ENCODE measurements around the gene PIK3AP1. TPM values are rescaled to one million over a fixed set of nuclear protein-coding genes. Genes with fewer than 3 reads are reported as not detected.

The PIK3AP1 gene
- total and polyA plus RNA-seq, 4 experiments from 2014 or later = 1.1 to 2.6 (median 1.5) TPM

- peaks cover 2 to 6% (median 3%) of the 10 kb centered on the region in 4 donors for H3K4me1 Mint-ChIP-seq
- H3K27me3 Mint-ChIP-seq = no peaks in the 10 kb centered on the region
- no peak overlapping the region for H3K4me3 Mint-ChIP-seq
- Histone ChIP-seq H3K4me3 (ENCODE audit: low read length in 2 of 2) (no peak overlapping the region), H3K9me3 (ENCODE audit: control insufficient read depth in 1 of 2, low read length in 2 of 2) (no peaks in the 10 kb centered on the region), H3K4me1 (ENCODE audit: insufficient read depth, low read length) (peaks cover 5% of the 10 kb centered on the region), H3K36me3 (ENCODE audit: insufficient read depth, low read length) (no peaks in the 10 kb centered on the region), H3K27me3 (ENCODE audit: insufficient read depth, low read length) (no peaks in the 10 kb centered on the region), H3K27ac (ENCODE audit: low read depth, low read length) (no peak overlapping the region)
- DNase-seq = no peak
- ChIA-PET POLR2A (ENCODE audit: partially characterized antibody) (no interaction called here), CTCF (ENCODE audit: partially characterized antibody) (no interaction called here)
- no peak overlapping the region for H3K27ac Mint-ChIP-seq
- H3K9me3 Mint-ChIP-seq = peaks cover 0 to 2% (median 0%) of the 10 kb centered on the region in 8 donors
- H3K36me3 Mint-ChIP-seq = no peaks in the 10 kb centered on the region
- intact Hi-C loops (cut with micrococcal nuclease) = no loop called here
These were observed 83.8 kb downstream of the PIK3AP1 start for GRCh38 chr10:96636551-96636950.

- Histone ChIP-seq H3K9me3 (ENCODE audit: control insufficient read depth in 1 of 2, low read length in 2 of 2) (no peaks in the 10 kb centered on the region), H3K4me1 (ENCODE audit: insufficient read depth, low read length) (no peaks in the 10 kb centered on the region), H3K27ac (ENCODE audit: low read depth, low read length) (no peak overlapping the region), H3K4me3 (ENCODE audit: low read length in 2 of 2) (no peak overlapping the region), H3K36me3 (ENCODE audit: insufficient read depth, low read length) (no peaks in the 10 kb centered on the region), H3K27me3 (ENCODE audit: insufficient read depth, low read length) (no peaks in the 10 kb centered on the region)
- Mint-ChIP-seq H3K4me1 (no peaks in the 10 kb centered on the region), H3K27ac (no peak overlapping the region), H3K36me3 (no peaks in the 10 kb centered on the region), H3K27me3 (no peaks in the 10 kb centered on the region), H3K9me3 (peaks cover 0 to 2% (median 0%) of the 10 kb centered on the region in 8 donors), H3K4me3 (no peak overlapping the region)
- intact Hi-C loops (cut with micrococcal nuclease) = no loop called here
- ChIA-PET POLR2A (ENCODE audit: partially characterized antibody) (no interaction called here), CTCF (ENCODE audit: partially characterized antibody) (interaction anchor here (4.1 kb wide), 1 partner anchor 9 kb away, joined by 17 read pairs; no protein-coding TSS in a partner anchor)
- DNase-seq = no peak
These were observed 87.2 kb downstream of the PIK3AP1 start for GRCh38 chr10:96632974-96633710.

GRCh38 chr10:96627292-96627691 lies 93.0 kb downstream of the PIK3AP1 start:
- Histone ChIP-seq H3K9me3 (ENCODE audit: control insufficient read depth in 1 of 2, low read length in 2 of 2) (no peaks in the 10 kb centered on the region), H3K27me3 (ENCODE audit: insufficient read depth, low read length) (no peaks in the 10 kb centered on the region), H3K27ac (ENCODE audit: low read depth, low read length) (no peak overlapping the region), H3K4me3 (ENCODE audit: low read length in 2 of 2) (no peak overlapping the region), H3K36me3 (ENCODE audit: insufficient read depth, low read length) (no peaks in the 10 kb centered on the region), H3K4me1 (ENCODE audit: insufficient read depth, low read length) (no peaks in the 10 kb centered on the region)
- no peak for DNase-seq
- no peaks in the 10 kb centered on the region for H3K4me1 Mint-ChIP-seq
- POLR2A ChIA-PET (ENCODE audit: partially characterized antibody) = no interaction called here
- H3K9me3 Mint-ChIP-seq = no peaks in the 10 kb centered on the region
- no peaks in the 10 kb centered on the region for H3K36me3 Mint-ChIP-seq
- intact Hi-C loops (cut with micrococcal nuclease) = no loop called here
- no peak overlapping the region for H3K4me3 Mint-ChIP-seq
- no peak overlapping the region for H3K27ac Mint-ChIP-seq
- no peaks in the 10 kb centered on the region for H3K27me3 Mint-ChIP-seq
- CTCF ChIA-PET (ENCODE audit: partially characterized antibody) = no interaction called here

DNA sequence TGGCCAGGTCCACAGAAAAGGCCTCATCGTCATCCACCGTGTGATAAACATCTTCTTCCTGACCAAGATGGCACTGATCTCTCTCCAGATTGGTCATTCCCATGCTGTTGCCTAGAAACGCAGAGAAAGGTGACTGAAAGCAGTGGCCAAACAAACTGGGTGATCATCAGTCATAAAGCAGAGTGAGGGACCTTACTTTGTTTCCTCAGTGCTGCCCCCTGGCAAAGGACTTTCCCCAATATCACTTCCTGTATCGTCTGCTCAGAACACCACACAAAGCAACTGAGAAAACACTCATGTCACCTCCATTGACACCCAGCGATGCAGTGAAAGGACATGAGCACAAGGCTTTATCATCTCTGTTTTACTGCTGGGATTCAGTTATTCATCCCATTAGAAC lies 93.5 kb downstream of the PIK3AP1 start:
- Mint-ChIP-seq H3K9me3 (no peaks in the 10 kb centered on the region), H3K4me1 (no peaks in the 10 kb centered on the region), H3K27ac (no peak overlapping the region), H3K36me3 (no peaks in the 10 kb centered on the region), H3K4me3 (no peak overlapping the region), H3K27me3 (no peaks in the 10 kb centered on the region)
- intact Hi-C loops (cut with micrococcal nuclease) = no loop called here
- no peaks in the 10 kb centered on the region for H3K4me1 ChIP-seq (ENCODE audit: insufficient read depth, low read length)
- H3K4me3 ChIP-seq (ENCODE audit: low read length in 2 of 2) = no peak overlapping the region
- no peaks in the 10 kb centered on the region for H3K9me3 ChIP-seq (ENCODE audit: control insufficient read depth in 1 of 2, low read length in 2 of 2)
- H3K27me3 ChIP-seq (ENCODE audit: insufficient read depth, low read length) = no peaks in the 10 kb centered on the region
- H3K36me3 ChIP-seq (ENCODE audit: insufficient read depth, low read length) = no peaks in the 10 kb centered on the region
- no peak for DNase-seq
- CTCF ChIA-PET (ENCODE audit: partially characterized antibody) = no interaction called here
- POLR2A ChIA-PET (ENCODE audit: partially characterized antibody) = no interaction called here
- no peak overlapping the region for H3K27ac ChIP-seq (ENCODE audit: low read depth, low read length)

GRCh38 chr10:96625173-96625572 lies 95.1 kb downstream of the PIK3AP1 start:
- H3K4me3 Mint-ChIP-seq = no peak overlapping the region
- no peak for DNase-seq
- no peaks in the 10 kb centered on the region for H3K9me3 Mint-ChIP-seq
- CTCF ChIA-PET (ENCODE audit: partially characterized antibody) = no interaction called here
- intact Hi-C loops (cut with micrococcal nuclease) = no loop called here
- H3K36me3 Mint-ChIP-seq = no peaks in the 10 kb centered on the region
- Histone ChIP-seq H3K27me3 (ENCODE audit: insufficient read depth, low read length) (no peaks in the 10 kb centered on the region), H3K9me3 (ENCODE audit: control insufficient read depth in 1 of 2, low read length in 2 of 2) (no peaks in the 10 kb centered on the region), H3K27ac (ENCODE audit: low read depth, low read length) (no peak overlapping the region), H3K4me3 (ENCODE audit: low read length in 2 of 2) (no peak overlapping the region), H3K4me1 (ENCODE audit: insufficient read depth, low read length) (no peaks in the 10 kb centered on the region), H3K36me3 (ENCODE audit: insufficient read depth, low read length) (no peaks in the 10 kb centered on the region)
- H3K4me1 Mint-ChIP-seq = no peaks in the 10 kb centered on the region
- POLR2A ChIA-PET (ENCODE audit: partially characterized antibody) = no interaction called here
- no peaks in the 10 kb centered on the region for H3K27me3 Mint-ChIP-seq
- no peak overlapping the region for H3K27ac Mint-ChIP-seq

- POLR2A ChIA-PET (ENCODE audit: partially characterized antibody) = no interaction called here
- Histone ChIP-seq H3K4me1 (ENCODE audit: insufficient read depth, low read length) (no peaks in the 10 kb centered on the region), H3K9me3 (ENCODE audit: control insufficient read depth in 1 of 2, low read length in 2 of 2) (no peaks in the 10 kb centered on the region), H3K36me3 (ENCODE audit: insufficient read depth, low read length) (no peaks in the 10 kb centered on the region), H3K4me3 (ENCODE audit: low read length in 2 of 2) (no peak overlapping the region), H3K27ac (ENCODE audit: low read depth, low read length) (no peak overlapping the region), H3K27me3 (ENCODE audit: insufficient read depth, low read length) (no peaks in the 10 kb centered on the region)
- Mint-ChIP-seq H3K36me3 (no peaks in the 10 kb centered on the region), H3K27ac (no peak overlapping the region), H3K9me3 (peaks cover 0 to 1% (median 0%) of the 10 kb centered on the region in 8 donors), H3K4me1 (no peaks in the 10 kb centered on the region), H3K4me3 (no peak overlapping the region), H3K27me3 (no peaks in the 10 kb centered on the region)
- CTCF ChIA-PET (ENCODE audit: partially characterized antibody) = no interaction called here
- intact Hi-C loops (cut with micrococcal nuclease) = no loop called here
- no peak for DNase-seq
These were observed 98.1 kb downstream of the PIK3AP1 start for GRCh38 chr10:96622013-96622787.

GRCh38 chr10:96619796-96620773 lies 100.2 kb downstream of the PIK3AP1 start:
- Histone ChIP-seq H3K4me3 (ENCODE audit: low read length in 2 of 2) (no peak overlapping the region), H3K36me3 (ENCODE audit: insufficient read depth, low read length) (no peaks in the 10 kb centered on the region), H3K27ac (ENCODE audit: low read depth, low read length) (no peak overlapping the region), H3K4me1 (ENCODE audit: insufficient read depth, low read length) (no peaks in the 10 kb centered on the region), H3K9me3 (ENCODE audit: control insufficient read depth in 1 of 2, low read length in 2 of 2) (no peaks in the 10 kb centered on the region), H3K27me3 (ENCODE audit: insufficient read depth, low read length) (no peaks in the 10 kb centered on the region)
- Mint-ChIP-seq H3K27me3 (no peaks in the 10 kb centered on the region), H3K4me1 (no peaks in the 10 kb centered on the region), H3K4me3 (no peak overlapping the region), H3K36me3 (no peaks in the 10 kb centered on the region), H3K27ac (no peak overlapping the region), H3K9me3 (peaks cover 0 to 1% (median 0%) of the 10 kb centered on the region in 8 donors)
- ChIA-PET POLR2A (ENCODE audit: partially characterized antibody) (no interaction called here), CTCF (ENCODE audit: partially characterized antibody) (interaction anchor here (1.3 kb wide), 1 partner anchor 10 kb away, joined by 3 read pairs; no protein-coding TSS in a partner anchor)
- DNase-seq = no peak
- intact Hi-C loops (cut with micrococcal nuclease) = no loop called here
